GM12878 (cell line): ENCODE measurements around the gene PLXNA2. TPM values are rescaled to one million over a fixed set of nuclear protein-coding genes. Genes with fewer than 3 reads are reported as not detected.

Source experiments
- ATAC-seq: fragments of 200-7000 bp; cut with Tn5 transposase; 3 replicates; pipeline ENCODE4 v1.9.1; 2020; ENCODE audit warnings: mild to moderate bottlenecking, moderate library complexity
- BruUV-seq: library from RNA; stranded (reverse); fragments of 400-500 nt; replicated peaks from 2 replicates; lab custom pipeline; 2021; lab: Mats Ljungman, UMichigan
- CTCF ChIA-PET: fragments of 300-600 bp; sonication (Branson Sonifier 250); formaldehyde crosslinking; extraction: SDS; loops from one replicate; lab custom pipeline; 2021; ENCODE audit warnings: inconsistent platforms; lab: Yijun Ruan, JAX
- POLR2A ChIA-PET: fragments of 350-600 bp; formaldehyde crosslinking; extraction: SDS; loops from one replicate; lab custom pipeline; 2021; ENCODE audit warnings: inconsistent platforms; lab: Charles Lee
- RAD21 ChIA-PET: fragments of 300-600 bp; sonication (Branson Sonifier 250); formaldehyde crosslinking; loops from one replicate; lab custom pipeline; 2023; ENCODE audit warnings: antibody characterized with exemption; ENCODE audit not compliant: unreplicated experiment; lab: Charles Lee
- SMC1A ChIA-PET: fragments of 300-600 bp; sonication (Branson Sonifier 250); formaldehyde crosslinking; loops from one replicate; lab custom pipeline; 2023; ENCODE audit not compliant: unreplicated experiment, uncharacterized antibody; lab: Charles Lee
- DNase-seq: peaks from one replicate; pipeline ENCODE4 v3.0.0-alpha.2; 2011; ENCODE audit warnings: low read depth, low spot score
- FAIRE-seq: peaks from 3 replicates; lab custom pipeline; 2011; peaks lifted over from hg19 to GRCh38; lab: Jason Lieb, UNC
- H2AFZ ChIP-seq: 2 replicates; pipeline ENCODE4 v1.6.0; 2011; ENCODE audit warnings: low read depth, low read length, control low read depth; ENCODE audit not compliant: control insufficient read depth
- H3K27ac ChIP-seq: 2 replicates; pipeline ENCODE4 v1.5.1; 2011; ENCODE audit warnings: control low read depth; ENCODE audit not compliant: control insufficient read depth, insufficient read depth
- H3K27me3 ChIP-seq, 2 experiments: replicated peaks in 1 of 2; 2 replicates each; pipeline versions ENCODE4 v1.6.0 to v1.6.1; 2011; ENCODE audit warnings: low read length in 1 of 2; ENCODE audit not compliant: control insufficient read depth in 2 of 2, insufficient read depth in 2 of 2
- H3K36me3 ChIP-seq, 2 experiments: 2 replicates each; pipeline ENCODE4 v1.5.1; 2011; ENCODE audit warnings: low read length in 1 of 2; ENCODE audit not compliant: control insufficient read depth in 2 of 2, insufficient read depth in 2 of 2
- H3K4me1 ChIP-seq: 2 replicates; pipeline ENCODE4 v1.6.1; 2011; ENCODE audit warnings: mild to moderate bottlenecking, low read length, moderate library complexity, mixed read lengths; ENCODE audit not compliant: control insufficient read depth, insufficient read depth
- H3K4me2 ChIP-seq: 2 replicates; pipeline ENCODE4 v1.6.0; 2011; ENCODE audit warnings: control low read depth; ENCODE audit not compliant: control insufficient read depth, insufficient read depth
- H3K4me3 ChIP-seq: fragments of 200-600 bp; sonication (generic); 2 replicates; pipeline ENCODE4 v1.5.1; 2016
- H3K79me2 ChIP-seq: 2 replicates; pipeline ENCODE4 v1.6.0; 2011; ENCODE audit warnings: low read length; ENCODE audit not compliant: control insufficient read depth, insufficient read depth
- H3K9ac ChIP-seq: 2 replicates; pipeline ENCODE4 v1.8.0; 2011; ENCODE audit warnings: low read length, control low read depth, mixed read lengths; ENCODE audit not compliant: control insufficient read depth, insufficient read depth
- H3K9me3 ChIP-seq: replicated peaks from 3 replicates; pipeline ENCODE4 v1.5.1; 2011; ENCODE audit warnings: mild to moderate bottlenecking, low read length; ENCODE audit not compliant: control insufficient read depth, insufficient read depth
- H4K20me1 ChIP-seq: 2 replicates; pipeline ENCODE4 v1.6.0; 2011; ENCODE audit not compliant: control insufficient read depth, insufficient read depth
- CEBPB ChIP-seq, 2 experiments: fragments of 150-350 bp in 1 of 2; IDR thresholded peaks; 2 replicates each; pipeline ENCODE4 v1.6.1; 2012 to 2014; ENCODE audit warnings: low read depth in 2 of 2, low read length in 2 of 2, borderline replicate concordance in 1 of 2, inconsistent platforms in 1 of 2
- SUZ12 ChIP-seq: fragments of 200-600 bp; sonication (generic); IDR thresholded peaks from one replicate; pipeline ENCODE4 v1.6.1; 2018; ENCODE audit warnings: antibody characterized with exemption, mild to moderate bottlenecking; ENCODE audit not compliant: unreplicated experiment
- TARDBP ChIP-seq: IDR thresholded peaks from 2 replicates; pipeline ENCODE4 v1.6.1; 2016; ENCODE audit warnings: borderline replicate concordance
- USF2 ChIP-seq: IDR thresholded peaks from 2 replicates; pipeline ENCODE4 v1.6.1; 2011; ENCODE audit warnings: low read depth, low read length, improper control_type of control experiment, borderline replicate concordance
- ZNF24 ChIP-seq: fragments of 450-650 bp; IDR thresholded peaks from 2 replicates; pipeline ENCODE4 v1.6.1; 2017; ENCODE audit warnings: antibody characterized with exemption, mild to moderate bottlenecking
- WGBS: methylation state at CpG from one replicate; pipeline ENCODE4 v1.1.6; 2016; ENCODE audit warnings: low lambda C conversion rate; ENCODE audit not compliant: insufficient replicate concordance, insufficient coverage; ENCODE audit errors: missing lambda C conversion rate; 5-methylcytosine and 5-hydroxymethylcytosine counted together
- in situ Hi-C: fragments of 300-500 bp; cut with MboI; formaldehyde crosslinking; loops from 9 replicates; pipeline ENCODE4 v1.14.3; 2018; ENCODE audit warnings: mixed read lengths
- intact Hi-C: fragments of 100-400 bp; cut with micrococcal nuclease; formaldehyde crosslinking; loops from one replicate; pipeline ENCODE4 v1.14.2; 2022; ENCODE audit not compliant: unreplicated experiment
- polyA plus RNA-seq, 11 experiments: library from polyadenylated mRNA; depleted of rRNA in 4 of 11; unstranded in 6 of 11; stranded (reverse) in 5 of 11; fragments of >200 nt; fragmentation: Nextera tagmentation in 4 of 11; fragmentation: Illumina TruSeq in 1 of 11; extraction: Ambion mirVana in 4 of 11; extraction: Trizol in 1 of 11; gene quantifications; 1 replicate in 1 of 11; 2 replicates in 10 of 11; pipeline versions ENCODE4 v1.2.1 to v1.2.3, GENCODE V29; 2011 to 2016; ENCODE audit warnings: inconsistent platforms in 2 of 11, missing spikeins in 2 of 11, low read depth in 1 of 11
- total RNA-seq, 4 experiments: library from RNA; depleted of rRNA in 3 of 4; stranded (reverse); fragments of >200 nt in 3 of 4; fragmentation: Illumina TruSeq in 1 of 4; extraction: Trizol in 1 of 4; gene quantifications; 2 replicates each; pipeline versions ENCODE4 v1.2.1 to v1.2.3, GENCODE V29; 2013 to 2021

PLXNA2 gene
- total and polyA plus RNA-seq, 10 of the 15 experiments (the other 5 are each of a cell fraction or from before 2014, with no cell fraction given) = under 0.01 to 0.08 (median 0.07) TPM; not detected in 4

GRCh38 chr1:208093046-208093445, 151.1 kb downstream of the PLXNA2 start:
- H2AFZ ChIP-seq = no peak overlapping the region
- no peak overlapping the region for H3K9ac ChIP-seq
- WGBS = 68% methylated on average over 3 of the region's 3 CpGs
- ChIA-PET POLR2A (no interaction called here), SMC1A (interaction anchor here (0.9 to 2.4 kb wide), 2 partner anchors 69 to 72 kb away, joined by 4 to 11 read pairs; no protein-coding TSS in a partner anchor), RAD21 (interaction anchor here (1.2 to 2.8 kb wide), 2 partner anchors 68 to 71 kb away, joined by 4 to 14 read pairs; no protein-coding TSS in a partner anchor), CTCF (interaction anchor here (0.9 to 9.8 kb wide), 16 partner anchors 8 to 208 kb away, joined by 3 to 82 read pairs (median 4); partner anchors contain the start of gene PLXNA2)
- no peak overlapping the region for H3K4me3 ChIP-seq
- TF ChIP-seq TARDBP (no peak), USF2 (no peak), SUZ12 (no peak), CEBPB (IDR thresholded peaks at IDR 0.05; ENCODE audit: borderline replicate concordance in 1 of 2, low read depth in 2 of 2, low read length in 2 of 2) (no peak), ZNF24 (no peak)
- no peaks in the 10 kb centered on the region for H4K20me1 ChIP-seq
- H3K4me1 ChIP-seq = no peaks in the 10 kb centered on the region
- DNase-seq (no peak), ATAC-seq (no peak), FAIRE-seq (no peak)
- no peak overlapping the region for H3K4me2 ChIP-seq
- no peaks in the 10 kb centered on the region for H3K79me2 ChIP-seq
- H3K36me3 ChIP-seq = no peaks in the 10 kb centered on the region
- H3K27ac ChIP-seq = no peak overlapping the region
- in situ Hi-C loops (no loop called here), intact Hi-C loops (loop anchor here (2.0 to 5.0 kb wide), 2 partner anchors 70 to 206 kb away; no protein-coding TSS in a partner anchor)
- BruUV-seq = no TSS peak
- H3K27me3 ChIP-seq = no peaks in the 10 kb centered on the region; a peak in 1 of 4 replicates
- no peaks in the 10 kb centered on the region for H3K9me3 ChIP-seq
